OCI-M2 (cell line): ENCODE measurements around the gene OR52E8.
A peak's percentile ranks its signal among the peaks of the same experiment; 100 is the strongest.

Experiments
- DNase-seq: peaks from one replicate; lab custom pipeline; 2025; ENCODE audit not compliant: unreplicated experiment; lab: John Stamatoyannopoulos, UW

OR52E8 gene

DNA sequence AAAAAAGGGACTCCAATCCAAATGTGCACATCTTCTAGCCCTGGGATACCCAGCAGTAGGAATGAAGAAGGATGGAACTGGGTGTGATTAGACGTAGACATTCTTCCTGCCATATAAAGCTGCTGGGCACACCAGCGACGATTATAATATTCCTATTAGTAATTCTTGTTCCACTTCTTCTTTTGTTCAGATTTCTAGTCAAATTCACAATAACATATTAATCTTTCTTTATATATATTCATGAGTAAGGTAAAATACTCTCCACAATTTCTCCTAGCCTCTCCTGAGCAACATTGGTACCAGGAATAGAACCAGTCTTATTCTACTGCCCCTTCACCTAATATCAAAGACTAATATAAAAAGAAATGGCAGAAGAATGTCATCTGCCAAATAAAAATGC lies at the start of gene OR52E8:
Gene OR52E8 (minus strand): TSS at position 101 of the 400 bp plus-strand sequence. CDS start 0 bp downstream, at position 101.
- DNase-seq = no peak

DNA sequence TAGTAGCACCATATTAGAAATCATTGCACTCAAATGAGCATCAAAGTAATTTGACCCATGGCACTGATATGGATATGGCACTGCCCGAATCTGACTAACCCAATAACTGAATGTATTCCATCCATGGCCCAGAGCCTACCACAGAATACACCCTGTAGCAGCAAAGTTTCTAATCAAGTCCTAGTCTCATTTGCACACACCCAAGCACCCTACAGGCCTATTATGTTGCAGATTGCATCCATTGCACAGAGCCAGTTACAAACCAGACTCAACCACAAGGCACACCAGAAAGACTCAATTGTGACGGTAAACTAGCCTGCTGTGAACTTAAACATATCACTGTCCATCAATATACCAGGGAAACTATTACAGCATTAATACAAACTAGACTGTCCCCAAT lies 42.0 kb upstream of the OR52E8 start:
- DNase-seq = no peak

DNA sequence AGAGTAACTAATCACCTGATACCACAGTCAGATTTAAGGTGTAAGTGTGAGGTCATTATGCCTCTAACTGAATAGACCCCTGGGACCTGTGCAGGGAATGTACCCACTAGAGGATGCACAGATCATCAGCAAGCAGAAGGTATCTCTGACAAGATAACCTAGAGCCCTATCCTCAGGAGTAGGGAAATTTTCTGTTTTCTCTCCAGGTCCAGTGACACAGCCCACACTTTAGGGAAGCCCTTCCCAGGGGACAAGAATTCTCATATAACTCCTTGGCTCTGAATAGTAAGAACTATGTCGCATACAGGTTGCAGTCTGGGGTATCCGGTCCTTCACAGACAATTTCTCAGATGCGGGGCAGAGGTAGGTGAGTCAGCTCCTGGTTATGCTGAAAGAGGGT lies 35.4 kb upstream of the OR52E8 start, which contains the start of gene OR52E5:
Gene OR52E5 (plus strand): TSS at position 301 of the 400 bp plus-strand sequence. CDS start 7,569 bp downstream, outside the sequence.
- DNase-seq = no peak

DNA sequence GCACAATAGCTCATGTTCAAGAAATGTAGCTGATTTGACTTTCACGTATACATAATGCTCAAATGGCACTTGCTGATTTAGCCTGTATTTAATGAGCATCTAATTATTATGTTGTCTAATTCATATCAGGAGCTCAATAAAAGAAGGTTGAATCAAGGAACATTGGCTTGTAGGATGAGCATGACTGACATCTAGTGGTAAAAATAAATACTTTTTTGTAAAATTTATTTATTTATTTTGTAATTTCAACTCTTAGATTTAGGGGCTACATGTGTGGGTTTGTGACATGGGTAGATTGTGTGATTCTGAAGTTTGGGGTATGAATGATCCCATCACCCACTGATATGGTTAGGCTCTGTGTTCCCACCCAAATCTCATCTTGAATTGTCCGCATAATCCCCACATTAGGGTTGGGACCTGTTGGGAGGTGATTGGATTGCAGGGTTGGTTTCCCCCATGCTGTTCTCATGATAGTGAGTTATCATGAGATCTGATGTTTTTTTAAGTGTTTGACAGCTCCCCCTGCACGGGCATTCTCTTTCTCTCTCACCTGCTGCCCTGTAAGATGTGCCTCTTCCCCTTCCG lies 33.8 kb upstream of the OR52E8 start:
- no peak for DNase-seq

DNA sequence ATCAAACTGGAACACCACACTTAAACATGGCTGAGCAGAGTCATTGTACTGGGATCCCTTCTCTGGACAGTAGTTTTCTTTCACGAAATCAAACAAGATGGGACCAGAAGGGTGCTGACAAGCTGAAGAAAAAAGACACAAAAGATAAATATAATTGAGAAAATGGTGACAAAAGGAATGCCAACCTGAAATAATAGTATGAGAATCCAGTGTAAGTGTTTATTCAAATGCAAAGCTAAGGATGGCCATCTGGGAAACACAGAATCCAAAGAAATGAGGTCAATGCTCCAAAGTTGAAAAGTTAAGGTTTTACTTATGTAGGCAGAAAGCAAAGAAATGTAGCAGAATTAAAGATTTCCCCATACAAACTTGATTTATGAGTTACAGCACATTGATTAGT lies 30.2 kb upstream of the OR52E8 start:
- no peak for DNase-seq

DNA sequence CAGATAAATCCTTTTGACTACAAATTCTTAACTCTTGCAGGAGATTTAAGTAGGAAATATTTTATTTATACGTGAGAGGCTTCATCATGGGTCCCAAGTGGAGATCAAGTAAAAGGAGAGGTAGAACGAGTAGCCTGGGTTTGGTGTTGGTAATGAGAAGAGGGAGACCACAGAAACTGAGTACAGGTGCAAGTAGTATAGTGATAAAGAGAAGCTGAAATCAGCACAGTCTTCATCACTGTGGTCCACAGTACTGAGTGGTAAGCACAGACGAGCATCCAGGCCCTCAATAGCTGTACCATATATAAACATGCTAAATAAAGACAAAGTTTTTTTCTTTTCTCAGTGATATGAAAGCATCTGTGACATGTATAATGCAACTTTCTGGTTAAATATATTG lies 29.7 kb upstream of the OR52E8 start:
- no peak for DNase-seq

DNA sequence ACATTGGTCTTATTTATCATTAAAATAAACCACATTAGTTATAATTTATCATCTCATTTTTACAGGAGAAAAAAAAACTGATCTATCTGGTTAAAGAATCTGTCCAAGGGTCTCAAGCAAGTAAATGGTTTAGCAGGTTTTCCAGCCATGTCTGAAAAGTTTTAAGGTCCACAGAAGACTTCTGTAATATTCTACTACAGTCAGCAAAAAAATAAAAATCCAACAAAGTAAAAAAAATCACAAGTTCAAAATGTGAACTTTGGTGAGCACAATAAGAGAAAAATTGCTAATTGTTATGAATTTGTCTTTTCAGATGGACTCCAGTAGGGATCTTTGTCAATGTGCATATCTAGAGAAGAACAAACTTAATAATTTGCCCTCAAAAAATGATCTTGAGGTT lies 24.3 kb upstream of the OR52E8 start:
- DNase-seq = no peak

DNA sequence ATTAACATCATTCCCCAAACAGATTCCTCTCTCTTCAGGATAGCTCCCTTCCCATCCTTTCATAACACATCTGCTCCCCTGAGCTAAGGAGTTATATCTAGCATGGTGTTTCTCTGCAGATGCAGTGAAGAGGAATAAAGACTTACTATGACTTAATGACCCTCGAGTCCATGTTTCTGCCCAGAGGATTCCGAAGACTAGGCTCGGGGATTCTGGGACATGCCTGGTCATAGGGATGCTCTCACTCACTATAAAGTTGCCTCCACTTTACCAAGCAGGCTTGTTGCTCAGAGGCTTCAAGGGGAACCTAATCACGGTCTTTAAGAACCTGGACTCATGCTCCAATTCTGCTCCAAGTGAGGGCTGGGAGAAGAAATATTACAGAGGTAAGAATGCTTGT lies 22.8 kb upstream of the OR52E8 start, which contains the start of gene OR52E4:
Gene OR52E4 (plus strand): TSS at position 301 of the 400 bp plus-strand sequence. CDS start 3,664 bp downstream, outside the sequence.
- DNase-seq = no peak

DNA sequence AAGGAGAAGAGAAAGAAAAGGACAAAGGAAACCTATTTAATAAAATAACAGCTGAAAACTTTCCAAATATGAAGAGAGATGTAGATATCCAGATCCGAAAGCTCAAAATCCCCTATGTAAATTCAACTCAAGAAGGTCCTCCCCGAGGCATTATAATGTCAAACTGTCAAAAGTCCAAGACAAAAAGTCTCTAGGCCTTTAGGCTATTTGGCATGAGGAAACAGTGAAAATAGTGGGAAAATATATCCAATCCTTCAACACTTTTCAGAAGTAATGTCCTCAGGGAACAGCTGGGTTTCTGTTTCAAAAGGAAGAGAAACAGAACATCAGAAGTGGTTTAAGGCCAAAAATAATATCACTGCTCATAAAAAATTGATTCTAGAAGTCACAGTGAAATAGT lies 21.1 kb upstream of the OR52E8 start:
- no peak for DNase-seq

DNA sequence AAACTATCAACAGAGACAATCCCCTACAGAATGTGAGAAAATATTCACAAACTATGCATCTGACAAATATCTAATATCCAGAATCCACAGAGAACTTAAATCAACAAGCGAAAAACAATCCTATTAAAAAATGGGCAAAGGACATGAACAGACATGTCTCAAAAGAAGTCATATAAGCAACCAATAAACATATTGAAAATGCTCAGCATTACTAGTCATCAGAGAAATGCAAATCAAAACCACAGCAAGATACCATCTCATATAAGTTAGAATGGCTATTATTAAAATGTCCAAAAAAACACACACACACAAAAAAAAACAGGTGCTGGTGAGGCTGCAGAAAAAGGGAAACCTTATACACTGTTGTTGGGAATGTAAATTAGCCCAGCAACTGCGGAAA lies 8.3 kb upstream of the OR52E8 start:
- no peak for DNase-seq

DNA sequence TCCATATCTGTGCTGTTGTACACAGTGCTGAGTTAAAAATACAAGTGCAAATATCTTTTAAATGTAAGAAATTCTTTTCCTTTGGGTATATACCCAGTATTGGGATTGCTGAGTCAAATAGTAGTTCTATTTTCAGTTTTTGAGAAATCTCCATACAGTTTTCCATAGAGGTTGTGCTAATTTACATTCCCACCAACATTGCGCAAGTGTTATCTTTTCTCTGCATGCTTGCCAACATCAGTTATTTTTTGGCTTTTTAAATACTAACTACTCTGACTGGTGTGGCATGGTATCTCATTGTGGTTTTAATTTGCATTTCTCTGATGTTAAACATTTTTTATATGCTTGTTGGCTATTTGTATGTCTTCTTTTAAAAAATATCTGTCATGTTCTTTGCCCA lies 6.5 kb downstream of the OR52E8 start:
- no peak for DNase-seq

DNA sequence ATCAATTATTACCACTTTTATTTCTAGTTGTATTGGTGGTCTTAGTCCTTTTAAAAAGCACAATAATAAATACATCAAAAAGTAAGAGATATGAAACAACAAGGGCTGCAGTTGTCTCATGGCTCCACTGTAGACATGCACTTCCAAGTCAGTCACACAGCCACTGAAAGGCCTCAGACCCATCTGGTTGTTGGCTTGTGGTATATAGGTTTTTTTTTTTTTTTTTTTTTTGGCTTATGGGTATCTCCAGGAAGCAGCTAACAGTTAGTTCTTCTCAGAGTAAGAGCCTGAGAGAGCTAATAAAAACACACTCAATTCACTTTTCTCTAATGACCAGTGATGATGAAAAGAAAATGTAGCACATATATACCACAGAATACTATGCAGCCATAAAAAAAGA lies 9.8 kb downstream of the OR52E8 start:
- no peak for DNase-seq

DNA sequence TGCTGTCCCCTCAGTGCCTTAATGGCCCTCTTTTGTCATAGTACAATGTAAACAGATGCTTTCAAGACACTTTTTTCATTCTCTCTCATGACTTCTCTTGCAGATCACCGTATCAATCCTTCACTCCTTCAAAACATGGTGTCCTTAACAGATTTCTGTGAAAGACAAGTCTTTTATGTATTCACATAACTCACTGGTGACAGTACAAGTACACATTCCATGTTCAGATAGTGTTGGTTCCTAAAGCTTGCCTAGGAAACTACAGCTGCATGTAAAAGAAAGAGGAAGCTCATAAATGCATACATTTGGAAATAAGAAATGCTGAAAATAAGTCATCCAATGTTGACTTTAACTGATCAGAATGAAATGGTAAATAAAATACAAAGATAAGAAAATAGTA lies 10.8 kb downstream of the OR52E8 start:
- DNase-seq = no peak

DNA sequence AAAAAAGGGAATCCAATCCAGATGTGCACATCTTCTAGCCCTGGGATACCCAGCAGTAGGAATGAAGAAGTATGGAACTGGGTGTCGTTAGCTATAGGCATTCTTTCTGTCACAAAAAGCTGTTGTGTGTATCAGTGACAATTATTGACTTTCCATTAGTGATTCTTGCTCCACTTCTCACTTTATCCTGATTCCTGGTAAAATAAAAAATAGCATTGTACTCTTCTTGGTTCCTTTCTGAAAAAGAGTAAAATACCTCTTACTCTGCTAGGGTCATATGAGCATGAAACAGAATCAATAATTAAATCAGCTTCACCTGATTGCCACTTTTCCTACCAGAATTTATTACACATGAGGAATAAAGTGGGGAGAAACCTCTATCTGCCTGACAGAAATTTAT lies 15.7 kb downstream of the OR52E8 start, which contains the start of gene OR52E6:
Gene OR52E6 (minus strand): TSS at position 101 of the 400 bp plus-strand sequence. CDS start 0 bp downstream, at position 101.
- no peak for DNase-seq

DNA sequence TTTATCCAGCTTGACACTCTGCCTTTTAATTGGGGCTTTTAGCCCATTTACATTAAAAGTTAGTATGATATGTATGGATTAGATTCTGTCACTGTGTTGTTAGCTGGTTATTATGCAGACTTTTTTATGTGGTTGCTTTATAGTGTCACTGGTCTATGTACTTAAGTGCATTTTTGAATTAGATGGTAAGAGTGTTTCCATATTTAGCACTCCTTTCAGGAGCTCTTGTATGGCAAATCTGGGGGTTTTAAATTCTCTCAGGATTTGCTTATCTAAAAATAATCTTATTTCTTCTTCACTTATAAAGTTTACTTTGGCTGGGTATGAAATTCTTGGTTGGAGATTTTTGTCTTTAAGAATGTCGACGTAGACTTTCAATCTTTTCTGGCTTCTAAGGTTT lies 19.8 kb downstream of the OR52E8 start:
- DNase-seq = no peak

DNA sequence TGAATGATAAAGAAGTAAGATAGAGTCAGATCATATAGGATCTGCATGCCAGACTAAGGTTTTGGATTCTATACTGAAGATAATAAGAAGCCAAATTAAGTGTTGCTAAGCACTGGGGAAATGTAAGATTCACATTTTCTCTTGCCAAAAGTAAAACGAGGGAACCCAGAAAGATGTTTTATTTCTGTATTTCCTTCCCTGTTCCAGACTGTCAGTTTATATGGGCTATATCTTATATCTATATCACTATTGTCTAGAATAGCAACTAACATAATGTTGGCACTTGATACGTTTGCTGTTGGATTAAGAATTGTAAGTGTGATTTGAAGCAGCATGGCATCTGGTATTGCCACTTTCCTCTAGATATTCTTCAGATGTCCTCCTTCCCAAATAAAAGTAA lies 24.0 kb downstream of the OR52E8 start:
- no peak for DNase-seq

DNA sequence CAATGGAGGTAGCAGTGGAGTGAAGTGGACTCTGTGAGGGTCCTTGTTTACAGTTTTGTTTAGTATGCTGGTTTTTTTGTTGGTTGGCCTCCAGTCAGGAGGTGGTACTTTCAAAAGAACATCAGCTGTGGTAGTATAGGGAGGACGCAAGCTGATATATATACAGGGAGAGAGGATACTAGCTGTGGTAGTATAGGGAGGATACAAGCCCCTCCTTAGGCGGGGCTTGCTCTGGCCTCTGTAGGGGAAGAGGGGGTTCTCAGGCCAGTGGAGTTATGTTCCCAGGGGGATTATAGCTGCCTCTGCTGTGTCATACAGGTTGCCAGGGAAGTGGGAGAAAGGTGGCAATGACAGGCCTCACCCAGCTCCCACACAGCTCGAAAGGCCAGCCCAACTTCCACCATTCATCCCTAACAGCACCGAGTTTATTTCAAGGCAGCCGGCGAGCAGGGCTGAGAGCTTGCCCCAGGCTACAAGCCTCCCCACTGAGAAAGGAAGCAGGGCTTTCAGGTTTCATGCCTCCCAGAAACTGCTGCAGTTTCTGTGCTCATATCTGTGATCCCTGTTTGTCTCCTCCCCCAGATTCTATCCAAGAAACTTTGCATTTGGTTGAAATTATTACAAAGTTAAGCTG lies 26.2 kb downstream of the OR52E8 start:
- no peak for DNase-seq

DNA sequence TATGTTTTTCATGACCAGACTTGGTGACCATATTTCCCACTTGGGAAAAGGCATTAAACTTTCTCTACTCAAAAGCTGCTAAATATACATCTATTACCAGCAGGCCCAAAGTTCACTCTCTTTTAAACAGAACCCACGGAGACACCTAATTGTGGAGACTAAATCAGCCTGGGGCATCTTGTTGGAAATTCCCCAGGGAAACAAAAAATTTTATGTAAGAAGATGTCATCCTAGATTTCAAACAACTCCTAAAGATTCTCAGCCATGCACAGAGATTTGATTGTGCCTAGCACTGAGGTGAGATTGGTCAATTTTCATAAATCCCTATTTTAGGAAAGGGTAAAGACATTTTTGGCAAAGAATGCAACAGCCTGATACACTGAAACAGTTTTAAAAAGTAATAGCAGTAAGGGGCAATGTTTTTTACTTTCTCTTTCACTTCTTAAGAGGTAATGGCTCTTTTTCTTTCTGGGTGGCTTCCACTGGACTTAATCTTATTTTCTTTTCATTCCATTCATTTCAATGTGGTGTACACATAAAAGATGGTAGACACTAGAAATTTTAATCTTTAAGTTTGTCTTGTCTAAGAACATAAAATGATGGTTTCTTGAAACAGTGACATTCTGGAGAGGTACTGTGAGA lies 39.1 kb downstream of the OR52E8 start:
- DNase-seq = no peak

DNA sequence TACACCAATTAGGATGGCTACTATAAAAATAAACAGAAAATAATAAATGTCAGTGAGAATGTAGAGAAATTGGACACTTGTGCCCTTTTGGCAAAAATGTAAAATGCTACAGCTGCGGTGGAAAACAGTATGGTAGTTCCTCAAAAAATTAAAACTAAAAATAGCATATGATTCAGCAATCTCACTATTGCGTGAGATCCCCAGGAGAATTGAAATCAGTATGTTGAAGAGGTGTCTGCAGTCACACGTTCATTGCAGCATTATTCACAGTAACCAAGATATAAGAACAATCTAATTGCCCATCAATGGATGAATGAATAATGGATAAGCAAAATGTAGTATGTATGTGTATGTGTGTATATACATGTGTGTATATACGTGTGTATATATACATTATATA lies 42.0 kb downstream of the OR52E8 start:
- no peak for DNase-seq

DNA sequence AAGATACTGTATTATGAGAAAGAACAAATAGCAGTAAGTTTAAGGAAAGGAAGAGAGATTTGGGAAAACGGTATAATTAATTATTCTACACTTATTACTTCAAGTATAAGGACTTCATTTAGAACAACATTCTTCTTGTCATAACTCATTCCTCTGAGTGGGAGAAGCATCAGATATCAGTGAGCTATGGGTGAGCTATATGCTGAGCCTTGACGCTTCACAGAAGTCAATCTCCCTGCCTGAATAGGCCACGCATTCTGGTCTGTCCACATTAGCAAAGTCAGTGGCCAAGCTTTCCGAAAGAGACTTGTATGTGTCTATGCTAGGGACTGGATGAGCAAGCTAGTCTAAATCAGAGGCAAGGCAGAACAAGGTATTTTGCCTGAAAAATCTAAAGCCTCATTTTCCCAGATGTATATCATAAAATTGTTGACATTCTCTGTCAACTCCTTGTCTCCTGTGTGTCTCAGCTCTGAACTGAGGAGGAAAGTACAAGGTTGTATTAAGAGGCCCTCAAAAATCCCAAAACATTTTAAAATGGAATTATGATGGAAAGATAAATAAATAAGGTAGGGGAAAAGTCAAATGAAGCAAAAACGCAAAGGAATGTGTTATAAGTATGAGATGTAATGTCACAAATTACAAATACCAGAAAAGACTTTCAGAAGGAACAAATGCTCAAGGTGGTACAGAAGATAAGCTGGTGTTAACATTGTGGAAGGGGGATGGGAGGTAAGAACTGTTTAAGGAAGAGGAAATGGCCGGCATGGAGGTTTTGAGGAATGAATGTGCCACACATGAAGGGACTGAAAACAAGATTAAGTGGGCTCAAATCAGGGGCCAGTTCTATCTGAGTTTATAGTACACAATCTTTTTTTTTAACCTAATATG lies 47.3 kb downstream of the OR52E8 start:
- peak; percentile 43 for DNase-seq

DNA sequence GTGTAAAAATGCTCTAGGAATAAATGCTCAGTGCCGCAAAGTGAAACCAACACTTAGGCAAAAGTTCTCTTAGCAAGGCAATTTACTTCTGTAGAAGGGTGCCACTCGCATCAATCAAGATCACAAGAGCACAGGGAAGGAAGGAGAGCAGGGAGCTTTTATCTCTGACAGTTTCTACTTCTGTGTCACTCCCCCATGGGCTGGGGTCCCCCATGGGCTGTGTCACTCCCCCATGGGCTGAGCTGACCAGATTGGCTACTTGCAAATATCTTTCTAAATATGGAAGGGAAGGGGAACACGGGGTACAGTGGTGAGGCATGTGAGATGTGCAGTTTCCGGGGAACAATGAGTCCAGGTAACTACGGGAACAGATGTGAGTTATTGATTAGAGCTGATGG lies 48.4 kb downstream of the OR52E8 start:
- no peak for DNase-seq
